Subcutaneous abdominal adipose tissue (tissue), 5 donors: ENCODE data around the gene SRBD1.

ENCODE experiments used
- H3K27ac ChIP-seq: one replicate; pipeline ENCODE4 v1.7.0; 2013; ENCODE audit warnings: low read depth, mild to moderate bottlenecking, inconsistent platforms, low read length, moderate library complexity
- H3K27me3 ChIP-seq, 5 donors: one replicate each; pipeline ENCODE4 v1.7.0; 2013; ENCODE audit warnings: low read length in 5 of 5, inconsistent platforms in 1 of 5; ENCODE audit not compliant: control insufficient read depth in 5 of 5, insufficient read depth in 4 of 5
- H3K36me3 ChIP-seq, 5 donors: one replicate each; pipeline ENCODE4 v1.7.0; 2013; ENCODE audit warnings: low read length in 5 of 5; ENCODE audit not compliant: control insufficient read depth in 5 of 5, insufficient read depth in 5 of 5
- H3K4me1 ChIP-seq, 5 donors: one replicate each; pipeline ENCODE4 v1.7.0; 2013; ENCODE audit warnings: low read length in 5 of 5, mild to moderate bottlenecking in 3 of 5, moderate library complexity in 1 of 5; ENCODE audit not compliant: control insufficient read depth in 5 of 5, insufficient read depth in 5 of 5
- H3K4me3 ChIP-seq, 5 donors: one replicate each; pipeline ENCODE4 v1.7.0; 2013; ENCODE audit warnings: low read length in 5 of 5, low read depth in 1 of 5
- H3K9ac ChIP-seq, 5 donors: one replicate each; pipeline ENCODE4 v1.7.0; 2013; ENCODE audit warnings: low read length in 5 of 5, mild to moderate bottlenecking in 4 of 5, moderate library complexity in 3 of 5
- H3K9me3 ChIP-seq, 5 donors: one replicate each; pipeline ENCODE4 v1.7.0; 2013; ENCODE audit warnings: low read length in 5 of 5; ENCODE audit not compliant: control insufficient read depth in 5 of 5
- donor health status: healthy.
- donor health status: healthy.
- donor health status: healthy.
- donor health status: healthy.
- donor health status: healthy.

The SRBD1 gene

DNA sequence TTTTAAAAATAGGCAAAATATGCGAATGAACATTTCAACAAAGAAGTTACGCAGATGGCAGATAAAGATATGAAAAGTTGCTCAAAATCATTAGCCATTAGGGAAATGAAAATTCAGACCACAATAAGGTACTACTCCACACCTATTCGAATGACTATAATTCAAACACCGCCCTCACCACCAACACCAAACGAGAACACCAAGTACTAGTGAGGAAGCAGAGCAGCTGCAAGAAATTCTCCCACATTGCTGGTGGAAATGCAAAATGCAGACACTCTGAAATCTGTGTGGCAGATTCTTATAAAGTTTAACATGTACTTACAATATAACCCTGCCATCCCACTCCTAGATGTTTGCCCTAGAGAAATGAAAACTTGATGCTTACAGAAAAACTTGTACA is 23.2 kb upstream of the SRBD1 start:
- H3K36me3 ChIP-seq, result no peaks in the 10 kb centered on the region
- H3K27me3 ChIP-seq, result peaks cover 0 to 3% (median 0%) of the 10 kb centered on the region in 5 donors
- H3K27ac ChIP-seq, result no peak overlapping the region
- no peak overlapping the region for H3K4me3 ChIP-seq
- H3K9ac ChIP-seq, result no peak overlapping the region
- no peaks in the 10 kb centered on the region for H3K4me1 ChIP-seq
- no peaks in the 10 kb centered on the region for H3K9me3 ChIP-seq

DNA sequence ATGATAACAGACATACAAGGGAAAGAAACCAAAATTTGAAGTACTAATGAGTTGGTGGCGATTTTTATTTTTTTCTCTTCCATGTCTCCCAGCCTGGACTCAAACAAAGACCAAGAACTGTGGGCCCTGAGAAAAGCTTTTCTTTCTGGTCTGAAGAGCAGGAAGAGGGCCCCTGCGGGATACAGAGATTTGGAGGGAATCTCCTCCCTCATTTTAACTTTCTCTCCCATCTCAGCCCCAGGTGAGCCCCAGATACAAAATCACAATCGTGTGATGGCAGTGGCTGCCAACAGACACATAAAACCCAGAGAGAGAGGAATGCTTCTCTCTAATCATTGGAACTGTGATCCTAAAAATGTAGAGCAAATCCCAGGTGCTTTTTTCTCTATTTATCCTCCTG is 20.9 kb upstream of the SRBD1 start:
- H3K4me1 ChIP-seq, result no peaks in the 10 kb centered on the region
- H3K9me3 ChIP-seq, result no peaks in the 10 kb centered on the region
- H3K27me3 ChIP-seq, result peaks cover 0 to 2% (median 0%) of the 10 kb centered on the region in 5 donors
- H3K27ac ChIP-seq, result no peak overlapping the region
- H3K36me3 ChIP-seq, result no peaks in the 10 kb centered on the region
- H3K9ac ChIP-seq, result peak overlapping the region in 1 of 5 donors; percentile 4
- no peak overlapping the region for H3K4me3 ChIP-seq

DNA sequence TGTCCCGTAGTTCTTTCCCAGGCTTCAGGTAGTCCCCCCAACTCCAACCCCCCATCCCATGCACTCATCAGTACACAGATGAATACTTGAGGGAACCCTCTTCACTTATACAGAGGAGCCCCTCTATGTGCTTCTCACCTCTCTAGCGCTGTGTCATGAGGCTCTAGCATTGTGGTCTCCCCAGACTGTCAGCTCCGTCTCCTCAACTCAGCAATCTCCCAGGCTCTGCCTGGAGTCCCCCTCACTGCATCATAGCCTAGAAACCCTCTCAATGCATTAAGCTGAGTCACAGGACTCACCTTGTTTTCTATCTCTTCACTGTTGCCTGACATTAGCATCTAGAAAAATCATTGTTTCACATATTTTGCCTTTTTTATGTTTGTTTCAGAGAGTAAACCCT is 20.3 kb upstream of the SRBD1 start:
- Histone ChIP-seq H3K4me3 (no peak overlapping the region), H3K9ac (no peak overlapping the region), H3K9me3 (no peaks in the 10 kb centered on the region), H3K27me3 (peaks cover 0 to 2% (median 0%) of the 10 kb centered on the region in 5 donors), H3K36me3 (no peaks in the 10 kb centered on the region), H3K27ac (no peak overlapping the region), H3K4me1 (no peaks in the 10 kb centered on the region)

DNA sequence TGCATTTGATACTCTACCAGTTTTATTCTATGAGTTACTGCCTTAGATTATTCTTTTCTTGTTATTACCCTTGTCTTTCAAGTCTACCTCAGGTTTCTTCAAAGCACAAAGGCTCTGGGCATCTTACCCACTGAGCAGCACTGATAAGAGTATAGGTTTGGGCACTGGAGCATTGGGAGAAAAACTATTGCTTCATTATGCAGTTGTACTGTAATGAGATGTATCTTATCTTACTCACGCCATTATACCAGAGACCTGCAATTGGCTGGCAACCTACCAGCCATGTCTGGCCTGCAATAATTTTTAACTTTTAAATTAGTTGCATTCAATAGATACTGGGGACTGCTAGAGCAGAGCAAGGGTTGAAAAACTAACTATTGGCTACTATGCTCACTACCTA is 18.9 kb upstream of the SRBD1 start:
- Histone ChIP-seq H3K9me3 (no peaks in the 10 kb centered on the region), H3K9ac (no peak overlapping the region), H3K4me3 (no peak overlapping the region), H3K36me3 (no peaks in the 10 kb centered on the region), H3K4me1 (no peaks in the 10 kb centered on the region), H3K27ac (no peak overlapping the region), H3K27me3 (peaks cover 0 to 2% (median 0%) of the 10 kb centered on the region in 5 donors)

DNA sequence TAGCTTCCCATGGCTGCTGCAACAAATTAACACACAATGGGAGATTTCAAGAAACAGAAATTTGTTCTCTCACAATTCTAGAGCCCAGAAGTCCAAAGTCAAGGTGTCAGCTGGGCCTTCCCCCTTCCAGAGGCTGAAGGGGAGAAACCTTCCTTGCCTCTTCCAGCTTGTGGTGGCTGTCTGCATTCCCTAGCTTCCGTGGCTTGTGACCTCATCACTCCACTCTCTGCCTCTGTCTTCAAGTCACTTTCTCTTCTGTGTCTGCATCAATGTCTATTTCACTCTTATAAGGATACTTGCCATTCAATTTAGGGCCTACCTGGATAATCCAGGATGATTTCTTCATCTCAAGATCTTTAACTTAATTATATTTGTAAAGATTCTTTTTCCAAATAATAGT is 16.8 kb upstream of the SRBD1 start:
- Histone ChIP-seq H3K27ac (no peak overlapping the region), H3K9ac (no peak overlapping the region), H3K4me3 (no peak overlapping the region), H3K9me3 (no peaks in the 10 kb centered on the region), H3K36me3 (no peaks in the 10 kb centered on the region), H3K27me3 (peaks cover 0 to 2% (median 0%) of the 10 kb centered on the region in 5 donors), H3K4me1 (no peaks in the 10 kb centered on the region)

DNA sequence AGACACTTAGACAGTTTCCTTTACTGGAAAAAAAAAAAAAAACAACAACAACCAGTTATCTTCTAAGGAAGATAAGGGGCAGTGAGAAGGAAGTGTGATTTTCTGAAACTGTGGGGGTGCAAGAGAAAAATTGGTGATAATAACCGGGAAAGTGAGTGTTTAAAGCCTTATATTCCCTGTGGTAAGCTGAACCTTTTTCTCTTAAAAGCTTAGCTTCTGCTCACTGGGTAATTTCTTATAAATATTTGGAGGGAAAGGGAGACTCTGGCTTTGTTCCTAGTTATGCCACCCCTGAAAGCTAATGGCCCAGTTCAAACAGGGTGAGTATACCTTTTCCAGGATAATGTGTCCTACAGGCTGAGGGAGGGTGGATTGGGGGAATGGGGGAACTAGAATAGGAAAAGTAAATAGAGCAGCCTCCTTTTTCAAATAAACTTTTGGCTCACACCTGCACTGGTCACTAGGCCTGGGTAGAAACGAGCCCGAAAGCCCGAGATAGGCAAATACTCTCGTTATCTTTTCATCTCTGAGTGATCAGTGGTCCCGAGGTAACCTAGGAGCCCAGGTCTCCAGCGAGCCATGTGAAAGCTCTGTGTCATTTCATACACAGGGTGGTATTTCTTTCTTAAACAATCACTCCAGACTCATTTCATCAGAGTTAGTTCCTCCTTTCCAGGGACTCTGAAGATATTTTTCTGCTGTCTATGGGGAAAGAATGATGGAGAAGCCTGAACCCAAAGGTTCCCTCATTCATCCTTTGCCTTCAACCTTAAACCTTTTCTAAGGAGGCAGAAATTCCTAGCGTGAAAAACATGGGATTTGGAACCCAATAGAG is 15.5 kb upstream of the SRBD1 start:
- H3K27me3 ChIP-seq, result peaks cover 0 to 2% (median 0%) of the 10 kb centered on the region in 5 donors
- no peaks in the 10 kb centered on the region for H3K9me3 ChIP-seq
- no peaks in the 10 kb centered on the region for H3K4me1 ChIP-seq
- no peak overlapping the region for H3K27ac ChIP-seq
- no peak overlapping the region for H3K4me3 ChIP-seq
- H3K9ac ChIP-seq, result no peak overlapping the region
- no peaks in the 10 kb centered on the region for H3K36me3 ChIP-seq

DNA sequence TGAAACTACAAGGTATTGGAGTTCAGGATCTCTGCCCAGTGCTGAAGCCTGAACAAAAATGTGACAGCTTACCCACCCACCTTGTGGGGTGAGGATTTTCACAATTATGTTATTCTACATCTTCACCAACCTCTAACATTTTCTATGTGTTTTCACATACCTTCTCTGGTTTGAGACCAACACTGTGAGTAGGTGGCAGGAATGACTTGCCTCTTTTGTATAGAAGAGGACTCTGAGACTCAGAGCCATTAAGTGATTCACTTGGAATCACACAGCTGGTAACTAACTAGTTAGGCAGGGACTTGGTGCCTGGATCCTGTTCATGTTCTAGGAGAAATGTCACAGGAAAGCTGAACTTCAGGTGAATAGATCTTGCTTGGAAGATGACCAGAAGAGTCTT is 14.8 kb upstream of the SRBD1 start:
- H3K27ac ChIP-seq, result no peak overlapping the region
- no peaks in the 10 kb centered on the region for H3K4me1 ChIP-seq
- no peaks in the 10 kb centered on the region for H3K9me3 ChIP-seq
- peaks cover 0 to 2% (median 0%) of the 10 kb centered on the region in 5 donors for H3K27me3 ChIP-seq
- no peak overlapping the region for H3K9ac ChIP-seq
- no peak overlapping the region for H3K4me3 ChIP-seq
- no peaks in the 10 kb centered on the region for H3K36me3 ChIP-seq

DNA sequence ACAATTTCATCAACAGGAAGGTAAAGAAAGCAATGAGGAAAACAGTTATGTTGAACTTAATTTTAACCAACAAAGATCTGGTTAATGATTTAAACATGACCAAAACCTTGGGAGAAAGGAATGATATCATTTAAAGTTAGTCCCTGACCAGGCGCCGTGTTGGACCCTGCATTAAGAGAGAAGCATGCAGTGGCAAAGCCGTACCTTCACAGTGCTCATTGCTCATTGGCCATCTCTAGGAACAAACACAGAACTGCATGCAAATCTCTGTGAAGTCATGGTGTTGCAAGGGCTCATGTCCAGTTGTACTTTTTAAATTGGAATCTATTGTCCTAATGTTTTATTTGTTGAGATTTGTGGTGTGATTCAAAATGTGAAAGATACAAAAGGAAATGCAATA is 12.0 kb upstream of the SRBD1 start:
- no peaks in the 10 kb centered on the region for H3K4me1 ChIP-seq
- peaks cover 0 to 2% (median 0%) of the 10 kb centered on the region in 5 donors for H3K27me3 ChIP-seq
- no peaks in the 10 kb centered on the region for H3K9me3 ChIP-seq
- H3K4me3 ChIP-seq, result no peak overlapping the region
- H3K36me3 ChIP-seq, result no peaks in the 10 kb centered on the region
- no peak overlapping the region for H3K27ac ChIP-seq
- H3K9ac ChIP-seq, result no peak overlapping the region

DNA sequence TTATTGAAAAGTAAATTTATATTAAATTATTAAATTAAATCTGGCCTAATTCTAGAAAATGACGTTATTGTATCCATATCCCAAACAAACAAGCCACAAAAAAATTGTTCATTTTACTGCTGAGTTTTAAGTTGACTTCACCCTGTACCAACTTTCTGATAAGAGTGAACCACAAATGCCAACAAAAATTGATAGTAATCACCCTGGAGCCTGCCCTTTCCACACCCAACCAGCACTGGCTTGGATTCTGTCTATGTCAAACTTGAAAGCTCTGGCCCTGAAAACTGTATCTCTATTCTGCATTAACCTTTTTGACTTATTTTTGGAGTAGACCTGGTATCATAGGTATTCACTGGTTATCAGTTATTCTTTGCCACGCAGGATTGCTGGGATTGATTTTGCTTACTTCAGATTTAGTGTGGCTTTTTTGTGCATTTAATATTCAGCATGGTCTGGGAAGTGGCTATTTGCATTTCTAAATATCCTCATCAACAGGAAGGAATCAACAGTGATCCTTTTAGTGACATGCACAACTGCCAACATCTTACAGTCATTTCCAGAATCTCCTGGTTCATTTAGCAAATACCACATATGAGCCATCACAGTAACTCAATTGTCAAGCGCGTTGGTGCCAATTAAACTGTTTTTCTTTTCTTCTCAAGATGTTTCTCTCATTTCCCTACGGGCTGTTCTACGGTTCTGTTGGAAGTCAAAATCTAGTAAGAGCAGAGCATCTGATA is 11.4 kb upstream of the SRBD1 start:
- H3K27ac ChIP-seq, result no peak overlapping the region

DNA sequence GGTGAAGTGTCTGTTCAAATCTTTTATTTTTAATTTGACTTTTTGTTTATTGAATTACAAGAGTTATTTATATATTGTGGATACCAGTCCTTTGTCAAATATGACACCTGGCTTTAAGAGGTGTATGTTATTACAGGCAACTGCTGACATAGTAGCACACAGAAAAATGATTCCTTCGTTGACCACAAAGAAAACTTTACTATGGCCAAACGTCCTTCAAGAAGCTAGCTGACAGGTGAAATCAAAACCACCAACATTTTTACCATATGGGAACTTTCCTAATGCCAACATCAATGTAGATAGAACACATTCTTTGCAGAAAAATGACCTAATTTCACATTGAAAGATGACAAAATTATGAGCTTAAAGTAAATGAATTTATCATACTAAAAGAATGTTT is 6.4 kb upstream of the SRBD1 start:
- H3K27ac ChIP-seq, result no peak overlapping the region
- H3K9me3 ChIP-seq, result no peaks in the 10 kb centered on the region
- H3K9ac ChIP-seq, result no peak overlapping the region
- no peak overlapping the region for H3K4me3 ChIP-seq
- H3K27me3 ChIP-seq, result no peaks in the 10 kb centered on the region
- peaks cover 0 to 14% (median 9%) of the 10 kb centered on the region in 5 donors for H3K4me1 ChIP-seq
- no peaks in the 10 kb centered on the region for H3K36me3 ChIP-seq

More for the DNA sequence above, 11.4 kb upstream of the SRBD1 start:
- Histone ChIP-seq H3K4me3 (no peak overlapping the region), H3K4me1 (no peaks in the 10 kb centered on the region), H3K9me3 (no peaks in the 10 kb centered on the region), H3K36me3 (no peaks in the 10 kb centered on the region), H3K27me3 (no peaks in the 10 kb centered on the region), H3K9ac (no peak overlapping the region)
